Hepatocyte (in vitro differentiated cells): ENCODE results near the gene TPRN. TPM values are rescaled to one million over a fixed set of nuclear protein-coding genes. Genes with fewer than 3 reads are reported as not detected.
"Not testable (repeated sequence)": the region's sequence is repeated elsewhere in the genome, so short reads cannot be mapped to it uniquely, and the experiment has no call there.

Experiments
- DNase-seq: peaks from one replicate; pipeline ENCODE4 v3.0.0-alpha.2; 2016; ENCODE audit warnings: low spot score
- H2AFZ ChIP-seq: fragments of 200-600 bp; sonication (generic); 2 replicates; pipeline ENCODE4 v1.6.0; 2016; ENCODE audit warnings: antibody characterized with exemption, mild to moderate bottlenecking
- H3K27ac ChIP-seq: fragments of 200-600 bp; sonication (generic); 2 replicates; pipeline ENCODE4 v1.5.1; 2016; ENCODE audit warnings: mild to moderate bottlenecking
- H3K27me3 ChIP-seq: fragments of 200-600 bp; sonication (generic); 2 replicates; pipeline ENCODE4 v1.6.1; 2016
- H3K36me3 ChIP-seq: fragments of 200-600 bp; sonication (generic); replicated peaks from 2 replicates; pipeline ENCODE4 v1.5.1; 2016; ENCODE audit warnings: low read depth; ENCODE audit not compliant: insufficient read depth
- H3K4me1 ChIP-seq: fragments of 200-600 bp; sonication (generic); 2 replicates; pipeline ENCODE4 v1.5.1; 2016; ENCODE audit warnings: mild to moderate bottlenecking, moderate library complexity; ENCODE audit not compliant: insufficient read depth
- H3K4me2 ChIP-seq: fragments of 200-600 bp; sonication (generic); 2 replicates; pipeline ENCODE4 v1.6.0; 2016
- H3K4me3 ChIP-seq: fragments of 200-600 bp; sonication (generic); 2 replicates; pipeline ENCODE4 v1.5.1; 2016; ENCODE audit warnings: mild to moderate bottlenecking
- H3K79me2 ChIP-seq: fragments of 200-600 bp; sonication (generic); 2 replicates; pipeline ENCODE4 v1.6.0; 2017; ENCODE audit warnings: mild to moderate bottlenecking
- H3K9me2 ChIP-seq: fragments of 200-600 bp; sonication (generic); replicated peaks from 2 replicates; pipeline ENCODE4 v1.6.0; 2017; ENCODE audit warnings: mild to moderate bottlenecking; ENCODE audit not compliant: insufficient read depth
- H3K9me3 ChIP-seq: fragments of 200-600 bp; sonication (generic); 2 replicates; pipeline ENCODE4 v1.5.1; 2016; ENCODE audit warnings: low read depth, mild to moderate bottlenecking
- H4K20me1 ChIP-seq: fragments of 200-600 bp; sonication (generic); 2 replicates; pipeline ENCODE4 v1.6.0; 2016; ENCODE audit warnings: mild to moderate bottlenecking; ENCODE audit not compliant: insufficient read depth, poor library complexity, severe bottlenecking
- CTCF ChIP-seq: fragments of 200-600 bp; sonication (generic); IDR thresholded peaks from 2 replicates; pipeline ENCODE4 v1.5.1; 2016; ENCODE audit warnings: antibody characterized with exemption, mild to moderate bottlenecking; ENCODE audit not compliant: poor library complexity
- EZH2 ChIP-seq: fragments of 200-600 bp; sonication (generic); IDR thresholded peaks from 2 replicates; pipeline ENCODE4 v1.6.1; 2016; ENCODE audit warnings: antibody characterized with exemption, mild to moderate bottlenecking, borderline replicate concordance
- EZH2phosphoT487 ChIP-seq: fragments of 200-600 bp; sonication (generic); IDR thresholded peaks from one replicate; pipeline ENCODE4 v1.6.1; 2018; ENCODE audit warnings: antibody characterized with exemption, mild to moderate bottlenecking, low read depth, moderate library complexity; ENCODE audit not compliant: unreplicated experiment, severe bottlenecking
- WGBS: methylation state at CpG from one replicate; pipeline ENCODE4 v1.1.6; 2016; ENCODE audit warnings: low lambda C conversion rate; ENCODE audit errors: missing lambda C conversion rate; 5-methylcytosine and 5-hydroxymethylcytosine counted together
- polyA plus RNA-seq: library from polyadenylated mRNA; unstranded; fragments of >200 nt; fragmentation: Nextera tagmentation; extraction: Ambion mirVana; gene quantifications from 2 replicates; pipeline ENCODE4 v1.2.1, GENCODE V29; 2016
- total RNA-seq: library from RNA; depleted of rRNA; stranded (reverse); fragments of >200 nt; gene quantifications from 2 replicates; pipeline ENCODE4 v1.2.3, GENCODE V29; 2014

The TPRN gene
- total and polyA plus RNA-seq, 2 experiments from 2014 or later: 34.4 to 104 TPM

- peaks cover 34% of the 10 kb centered on the region for H3K4me1 ChIP-seq
- H3K4me2 ChIP-seq: peak overlapping the region; percentile 82
- H3K36me3 ChIP-seq: no peaks in the 10 kb centered on the region
- H3K4me3 ChIP-seq: peak overlapping the region; percentile 82
- peaks cover 61% of the 10 kb centered on the region for H3K79me2 ChIP-seq
- H3K9me2 ChIP-seq: no peaks in the 10 kb centered on the region
- H2AFZ ChIP-seq: peak overlapping the region; percentile 33
- no peaks in the 10 kb centered on the region for H3K27me3 ChIP-seq
- H4K20me1 ChIP-seq: peaks cover 24% of the 10 kb centered on the region
- peak overlapping the region; percentile 94 for H3K27ac ChIP-seq
- no peaks in the 10 kb centered on the region for H3K9me3 ChIP-seq
- peak; percentile 21 for TF ChIP-seq CTCF
- no peak for TF ChIP-seq EZH2phosphoT487
- peak; percentile 91 for DNase-seq
- WGBS: 1% methylated on average over 40 of the region's 58 CpGs
Observed at GRCh38 chr9:137240318-137240840, 39.8 kb upstream of the TPRN start.

GRCh38 chr9:137239541-137240200, 39.1 kb upstream of the TPRN start:
- H3K9me3 ChIP-seq: not testable (repeated sequence)
- Histone ChIP-seq H3K4me2 (peak overlapping the region; percentile 82), H4K20me1 (peaks cover 24% of the 10 kb centered on the region)

DNA sequence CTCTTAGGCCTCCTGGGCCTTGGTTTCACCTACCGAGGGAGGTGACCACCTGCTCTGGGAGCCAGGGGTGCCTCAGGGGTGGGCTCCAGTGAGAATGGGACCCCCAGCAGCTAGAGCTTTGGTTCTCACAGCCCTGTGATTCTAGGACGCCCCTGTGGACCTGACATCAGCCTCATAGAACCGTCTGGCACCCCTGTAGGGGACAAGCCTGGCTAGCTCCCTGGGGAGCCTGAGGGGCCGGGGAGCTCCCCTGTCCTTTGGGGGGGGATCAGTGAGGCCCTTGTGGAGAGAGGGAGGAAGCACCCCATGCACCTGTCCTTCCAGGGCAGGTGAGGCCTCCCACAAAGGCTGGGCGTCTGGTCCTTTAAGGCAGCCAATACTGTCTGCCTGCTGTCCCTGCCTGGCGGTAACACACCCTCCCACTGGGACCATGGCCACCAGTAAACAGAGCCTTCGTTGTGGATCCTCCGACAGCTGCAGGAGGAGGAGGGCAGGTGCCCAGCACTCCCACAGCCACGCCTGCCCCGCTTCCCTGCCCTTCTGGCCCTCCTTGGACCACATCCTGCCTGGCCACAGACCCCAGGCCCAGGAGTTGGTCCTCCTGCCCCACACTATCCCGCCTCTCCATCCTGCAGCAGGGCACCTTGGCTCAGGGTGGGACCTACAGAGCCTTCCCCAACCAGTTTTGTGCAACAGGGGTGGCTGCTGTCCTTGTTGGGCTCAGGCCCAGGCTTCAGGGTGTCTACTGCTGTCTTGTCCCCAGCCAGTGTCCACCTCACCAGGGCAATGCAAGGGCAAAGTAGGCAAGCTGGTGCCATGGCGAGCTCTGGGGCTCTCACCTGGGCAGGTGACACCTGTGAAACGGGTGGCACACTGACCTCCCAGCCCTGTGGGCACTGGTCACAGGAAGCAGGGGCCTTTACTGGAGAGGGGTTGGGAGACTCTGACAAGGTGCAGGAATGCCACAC, 37.5 kb upstream of the TPRN start:
- no peak for DNase-seq
- peaks cover 34% of the 10 kb centered on the region for H3K4me1 ChIP-seq
- no peaks in the 10 kb centered on the region for H3K27me3 ChIP-seq
- no peaks in the 10 kb centered on the region for H3K36me3 ChIP-seq
- no peaks in the 10 kb centered on the region for H3K9me3 ChIP-seq
- WGBS: 85% methylated on average over 12 of the region's 13 CpGs
- H3K9me2 ChIP-seq: no peaks in the 10 kb centered on the region
- H3K4me3 ChIP-seq: no peak overlapping the region
- H3K79me2 ChIP-seq: peaks cover 48% of the 10 kb centered on the region
- H3K27ac ChIP-seq: no peak overlapping the region
- peak overlapping the region; percentile 82 for H3K4me2 ChIP-seq
- no peak overlapping the region for H2AFZ ChIP-seq
- TF ChIP-seq CTCF: no peak
- no peak for TF ChIP-seq EZH2
- no peak for TF ChIP-seq EZH2phosphoT487
- peaks cover 15% of the 10 kb centered on the region for H4K20me1 ChIP-seq

More at GRCh38 chr9:137239541-137240200, 39.1 kb upstream of the TPRN start:
- H3K27me3 ChIP-seq, H3K9me2 ChIP-seq, DNase-seq, H3K36me3 ChIP-seq: not testable (repeated sequence)
- H3K4me3 ChIP-seq: peak overlapping the region; percentile 82
- H3K4me1 ChIP-seq: peaks cover 34% of the 10 kb centered on the region
- peaks cover 61% of the 10 kb centered on the region for H3K79me2 ChIP-seq
- peak overlapping the region; percentile 94 for H3K27ac ChIP-seq
- WGBS: 49% methylated on average over 27 of the region's 27 CpGs
- H2AFZ ChIP-seq: peak overlapping the region; percentile 33
